NK-92 (cell line): ENCODE data around the gene IFTAP.

ENCODE experiments used
- DNase-seq: peaks from one replicate; lab custom pipeline; 2025; ENCODE audit not compliant: unreplicated experiment; lab: John Stamatoyannopoulos, UW

IFTAP gene

GRCh38 chr11:36703055-36703404 is 108.7 kb downstream of the IFTAP start:
- DNase-seq, result no peak
